ENCODE measurements around the gene RPL22.

Gene RPL22

GRCh38 chr1:6239213-6239752 lies 39.9 kb upstream of the RPL22 start:
- Histone ChIP-seq H3K9me2 (replicated peaks; ENCODE audit: insufficient read depth, low read length) (no peaks in the 10 kb centered on the region), H3K4me3 (ENCODE audit: low read length) (no peak overlapping the region), H3F3A (ENCODE audit: insufficient read depth, low read length) (no peaks in the 10 kb centered on the region), H3K27me3 (replicated peaks; ENCODE audit: insufficient read depth, low read length) (peaks cover 55% of the 10 kb centered on the region), H3K36me3 (replicated peaks; ENCODE audit: insufficient read depth, low read length) (no peaks in the 10 kb centered on the region), H3K79me2 (ENCODE audit: low read length) (peaks cover 11% of the 10 kb centered on the region), H3K4me2 (ENCODE audit: low read depth, low read length) (no peak overlapping the region), H2AFZ (ENCODE audit: low read length) (no peak overlapping the region), H3K9ac (ENCODE audit: low read length) (no peak overlapping the region), H4K20me1 (ENCODE audit: insufficient read depth, low read length) (no peaks in the 10 kb centered on the region), H3K4me1 (ENCODE audit: low read length) (no peaks in the 10 kb centered on the region), H3K9me3 (replicated peaks; ENCODE audit: insufficient read depth, low read length) (no peaks in the 10 kb centered on the region), H3K27ac (ENCODE audit: low read length) (no peak overlapping the region)
- TF ChIP-seq EZH2phosphoT487 (IDR thresholded peaks at IDR 0.05; ENCODE audit: low read length), result no peak
- TF ChIP-seq, protein P1, sequence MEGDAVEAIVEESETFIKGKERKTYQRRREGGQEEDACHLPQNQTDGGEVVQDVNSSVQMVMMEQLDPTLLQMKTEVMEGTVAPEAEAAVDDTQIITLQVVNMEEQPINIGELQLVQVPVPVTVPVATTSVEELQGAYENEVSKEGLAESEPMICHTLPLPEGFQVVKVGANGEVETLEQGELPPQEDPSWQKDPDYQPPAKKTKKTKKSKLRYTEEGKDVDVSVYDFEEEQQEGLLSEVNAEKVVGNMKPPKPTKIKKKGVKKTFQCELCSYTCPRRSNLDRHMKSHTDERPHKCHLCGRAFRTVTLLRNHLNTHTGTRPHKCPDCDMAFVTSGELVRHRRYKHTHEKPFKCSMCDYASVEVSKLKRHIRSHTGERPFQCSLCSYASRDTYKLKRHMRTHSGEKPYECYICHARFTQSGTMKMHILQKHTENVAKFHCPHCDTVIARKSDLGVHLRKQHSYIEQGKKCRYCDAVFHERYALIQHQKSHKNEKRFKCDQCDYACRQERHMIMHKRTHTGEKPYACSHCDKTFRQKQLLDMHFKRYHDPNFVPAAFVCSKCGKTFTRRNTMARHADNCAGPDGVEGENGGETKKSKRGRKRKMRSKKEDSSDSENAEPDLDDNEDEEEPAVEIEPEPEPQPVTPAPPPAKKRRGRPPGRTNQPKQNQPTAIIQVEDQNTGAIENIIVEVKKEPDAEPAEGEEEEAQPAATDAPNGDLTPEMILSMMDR (IDR thresholded peaks at IDR 0.05; ENCODE audit: low read length), result no peak
- no peak for TF ChIP-seq EZH2 (optimal IDR thresholded peaks at IDR 0.05; ENCODE audit: low read depth, low read length)
- DNase-seq, result no peak

DNA sequence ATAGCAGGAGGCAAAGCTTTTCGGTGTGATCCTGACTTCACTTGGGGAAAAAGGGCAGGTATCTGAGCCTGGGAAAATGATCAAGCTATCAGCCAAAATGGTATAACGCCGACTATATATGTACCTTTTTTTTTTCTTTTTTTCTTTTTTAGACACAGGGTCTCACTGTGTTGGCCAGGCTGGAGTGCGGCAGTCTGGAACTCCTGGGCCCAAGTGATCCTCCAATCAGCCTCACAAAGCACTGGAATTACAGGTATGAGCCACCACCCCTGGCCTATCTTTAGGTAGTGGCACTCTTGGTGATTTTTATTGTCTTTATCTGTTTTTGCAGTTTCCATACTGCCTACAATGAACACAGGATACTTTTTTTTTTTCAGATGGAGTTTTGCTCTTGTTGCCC lies 37.7 kb upstream of the RPL22 start:
- TF ChIP-seq EZH2phosphoT487 (IDR thresholded peaks at IDR 0.05; ENCODE audit: low read length) (no peak), EZH2 (optimal IDR thresholded peaks at IDR 0.05; ENCODE audit: low read depth, low read length) (no peak)
- TF ChIP-seq, protein P1 (IDR thresholded peaks at IDR 0.05; ENCODE audit: low read length), result no peak
- Histone ChIP-seq H3K9me3 (replicated peaks; ENCODE audit: insufficient read depth, low read length) (no peaks in the 10 kb centered on the region), H3K9ac (ENCODE audit: low read length) (no peak overlapping the region), H3K27me3 (replicated peaks; ENCODE audit: insufficient read depth, low read length) (peaks cover 36% of the 10 kb centered on the region), H3K79me2 (ENCODE audit: low read length) (peaks cover 25% of the 10 kb centered on the region), H3K4me3 (ENCODE audit: low read length) (no peak overlapping the region), H4K20me1 (ENCODE audit: insufficient read depth, low read length) (no peaks in the 10 kb centered on the region), H3K36me3 (replicated peaks; ENCODE audit: insufficient read depth, low read length) (peaks cover 5% of the 10 kb centered on the region; the same call in 1 of the 2 replicates), H3K9me2 (replicated peaks; ENCODE audit: insufficient read depth, low read length) (no peaks in the 10 kb centered on the region), H3K4me2 (ENCODE audit: low read depth, low read length) (no peak overlapping the region), H3F3A (ENCODE audit: insufficient read depth, low read length) (no peaks in the 10 kb centered on the region), H3K27ac (ENCODE audit: low read length) (no peak overlapping the region), H2AFZ (ENCODE audit: low read length) (no peak overlapping the region), H3K4me1 (ENCODE audit: low read length) (no peaks in the 10 kb centered on the region)
- no peak for DNase-seq

GRCh38 chr1:6235296-6235677 lies 35.9 kb upstream of the RPL22 start:
- Histone ChIP-seq H3K4me3 (ENCODE audit: low read length) (peak overlapping the region; percentile 84), H4K20me1 (ENCODE audit: insufficient read depth, low read length) (no peaks in the 10 kb centered on the region), H3K9me2 (replicated peaks; ENCODE audit: insufficient read depth, low read length) (no peaks in the 10 kb centered on the region), H3K79me2 (ENCODE audit: low read length) (peaks cover 33% of the 10 kb centered on the region), H3K4me1 (ENCODE audit: low read length) (no peaks in the 10 kb centered on the region), H3K4me2 (ENCODE audit: low read depth, low read length) (peak overlapping the region; percentile 93), H3K27ac (ENCODE audit: low read length) (no peak overlapping the region), H3F3A (ENCODE audit: insufficient read depth, low read length) (no peaks in the 10 kb centered on the region), H3K9me3 (replicated peaks; ENCODE audit: insufficient read depth, low read length) (no peaks in the 10 kb centered on the region), H3K9ac (ENCODE audit: low read length) (peak overlapping the region; percentile 91), H2AFZ (ENCODE audit: low read length) (peak overlapping the region; percentile 72), H3K27me3 (replicated peaks; ENCODE audit: insufficient read depth, low read length) (peaks cover 18% of the 10 kb centered on the region), H3K36me3 (replicated peaks; ENCODE audit: insufficient read depth, low read length) (peaks cover 7% of the 10 kb centered on the region; the same call in 1 of the 2 replicates)
- TF ChIP-seq, protein P1 (IDR thresholded peaks at IDR 0.05; ENCODE audit: low read length), result no peak
- no peak for TF ChIP-seq EZH2 (optimal IDR thresholded peaks at IDR 0.05; ENCODE audit: low read depth, low read length)
- TF ChIP-seq EZH2phosphoT487 (IDR thresholded peaks at IDR 0.05; ENCODE audit: low read length), result no peak
- peak; percentile 24 for DNase-seq

Data from MM.1S (cell line).